NCI-H2081 (cell line): ENCODE data around the gene TMCC1.
"Not testable (repeated sequence)": the region's sequence is repeated elsewhere in the genome, so short reads cannot be mapped to it uniquely, and the experiment has no call there.

Experiments
- DNase-seq, 2 experiments: peaks; one replicate each; lab custom pipeline; 2025; lab: John Stamatoyannopoulos, UW

Gene TMCC1

GRCh38 chr3:129686941-129687340 lies 206.6 kb downstream of the TMCC1 start:
- DNase-seq, result peak; percentile 36 to 82

DNA sequence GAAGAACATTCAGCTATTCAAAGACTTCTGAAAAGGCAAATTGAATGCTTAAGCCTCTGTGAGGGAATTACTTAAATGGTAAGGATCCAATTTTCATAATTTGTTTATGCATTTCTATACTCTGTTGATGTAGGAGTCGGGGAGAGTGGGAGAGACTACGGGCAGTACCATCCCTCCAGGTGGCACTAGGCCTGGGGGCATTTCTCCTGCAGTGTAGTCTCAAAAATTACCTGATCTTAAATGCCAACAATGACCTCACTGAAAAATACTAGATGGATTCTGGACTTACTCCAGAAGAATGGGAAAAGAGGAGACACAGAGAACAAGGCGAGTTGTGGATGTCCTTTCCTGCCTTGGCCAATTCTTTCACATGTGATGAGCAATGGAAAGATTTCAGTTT lies 209.2 kb downstream of the TMCC1 start:
- peak; percentile 19 to 62 for DNase-seq

- DNase-seq, result no peak
These were observed 210.3 kb downstream of the TMCC1 start for GRCh38 chr3:129683201-129683600.

- no peak for DNase-seq
These were observed 216.5 kb downstream of the TMCC1 start for GRCh38 chr3:129676985-129677384.

DNA sequence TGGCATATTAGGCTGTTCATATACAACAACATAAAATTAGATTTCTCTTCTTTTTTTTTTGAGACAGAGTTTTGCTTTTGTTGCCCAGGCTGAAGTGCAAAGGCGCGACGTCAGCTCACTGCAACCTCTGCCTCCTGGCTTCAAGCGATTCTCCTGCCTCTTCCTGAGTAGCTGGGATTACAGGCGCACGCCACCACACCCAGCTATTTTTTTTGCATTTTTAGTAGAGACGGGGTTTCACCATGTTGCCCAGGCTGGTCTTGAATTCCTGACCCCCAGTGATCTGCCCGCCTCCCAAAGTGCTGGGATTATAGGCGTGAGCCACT lies 218.8 kb downstream of the TMCC1 start:
- DNase-seq, result not testable (repeated sequence)

- DNase-seq, result no peak
These were observed 219.4 kb downstream of the TMCC1 start for GRCh38 chr3:129673897-129674797.

DNA sequence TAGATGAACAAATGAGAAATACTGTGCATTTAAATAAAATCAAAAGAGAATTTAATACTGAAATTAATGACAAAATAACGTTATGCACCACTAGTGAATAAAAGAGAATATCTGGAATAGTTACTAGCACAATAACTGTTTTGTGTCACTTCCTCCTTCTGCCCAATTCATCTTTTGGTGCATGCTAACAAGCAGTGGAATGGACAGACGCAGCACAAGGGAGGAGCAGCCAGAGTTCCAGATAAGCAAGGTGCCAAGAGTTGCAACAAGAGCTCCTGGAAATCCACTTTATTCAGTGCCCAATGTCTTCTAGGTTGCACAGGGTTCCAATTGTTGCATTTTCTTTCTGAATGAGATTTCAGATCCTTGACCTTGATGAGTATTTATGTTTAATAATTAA lies 220.5 kb downstream of the TMCC1 start:
- DNase-seq, result no peak

- DNase-seq, result no peak
These were observed 221.1 kb downstream of the TMCC1 start for GRCh38 chr3:129672412-129672811.

DNA sequence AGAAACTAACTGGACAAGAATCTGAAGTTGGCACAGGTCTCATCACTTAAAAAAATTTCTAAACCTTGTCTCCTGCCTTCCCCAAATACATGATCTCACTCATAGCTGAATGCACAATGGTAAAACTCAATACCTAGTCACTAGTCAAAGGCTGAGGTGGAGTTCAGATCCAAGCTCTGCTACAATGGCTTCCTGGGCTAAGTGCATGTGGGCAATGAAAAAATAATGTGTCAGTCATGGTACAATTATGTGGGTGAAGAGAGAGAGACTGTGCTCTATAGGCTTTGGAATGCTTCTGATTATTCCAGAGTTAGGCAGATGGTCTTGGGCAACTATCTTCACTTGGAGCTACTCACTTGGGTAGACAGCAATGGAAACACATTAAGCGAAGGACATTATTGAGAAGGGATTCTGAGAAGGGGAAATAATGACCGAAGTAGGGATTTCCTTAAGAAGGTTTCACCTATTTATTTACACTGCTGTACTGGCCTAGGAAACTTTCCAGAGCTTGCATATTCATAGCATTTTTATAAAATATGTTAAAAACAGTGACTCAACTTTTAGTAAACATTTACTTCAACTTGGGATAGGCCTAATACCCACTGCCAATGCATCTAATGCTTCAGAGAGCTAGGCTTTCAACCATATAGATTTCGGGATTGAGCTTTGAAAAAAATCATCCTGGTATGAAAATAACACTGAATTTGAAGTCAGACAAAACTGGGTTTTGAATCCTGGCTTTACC lies 228.3 kb downstream of the TMCC1 start:
- DNase-seq, result no peak

GRCh38 chr3:129663930-129664646 lies 229.4 kb downstream of the TMCC1 start:
- peak in 1 of 2 experiments; percentile 48 for DNase-seq

- DNase-seq, result no peak
These were observed 230.5 kb downstream of the TMCC1 start for GRCh38 chr3:129663045-129663446.

DNA sequence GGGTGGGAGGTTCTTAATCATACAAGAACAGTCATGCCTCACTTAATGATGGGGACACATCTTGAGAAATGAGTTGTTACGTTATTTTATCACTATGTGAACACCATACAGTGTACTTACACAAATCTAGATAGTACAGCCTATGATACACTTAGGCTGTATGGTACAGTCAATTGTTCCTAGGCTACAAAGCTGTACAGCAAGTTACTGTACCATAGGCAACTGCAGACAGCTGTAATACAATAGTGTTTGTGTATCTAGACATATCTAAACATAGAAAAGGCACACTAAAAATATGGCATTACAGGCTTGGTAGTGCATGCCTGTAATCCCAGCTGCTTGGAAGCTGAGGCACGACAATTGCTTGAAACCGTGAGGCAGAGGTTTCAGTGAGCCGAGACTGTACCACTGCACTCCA lies 231.3 kb downstream of the TMCC1 start:
- DNase-seq, result no peak

DNA sequence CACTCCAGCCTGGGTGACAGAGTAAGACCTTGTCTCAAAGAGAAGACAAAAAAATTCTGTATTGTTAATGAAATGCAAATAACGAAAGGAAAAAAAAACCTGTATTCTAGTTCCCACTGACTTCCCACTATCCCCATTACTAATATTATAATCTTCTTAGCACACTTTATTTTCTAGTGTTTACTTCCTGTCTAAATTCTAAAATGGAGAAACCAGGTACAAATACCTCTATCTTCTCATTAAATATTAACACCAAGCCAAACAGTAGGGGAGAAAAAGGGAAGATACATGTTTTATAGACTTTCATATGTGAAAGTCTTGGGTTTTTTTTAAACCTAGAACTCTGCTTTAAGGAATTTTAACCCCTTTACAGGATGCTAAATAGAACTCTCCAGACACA lies 231.7 kb downstream of the TMCC1 start:
- no peak for DNase-seq

- DNase-seq, result no peak
These were observed 235.2 kb downstream of the TMCC1 start for GRCh38 chr3:129658110-129658843.

- DNase-seq, result no peak
These were observed 236.1 kb downstream of the TMCC1 start for GRCh38 chr3:129657261-129658046.

DNA sequence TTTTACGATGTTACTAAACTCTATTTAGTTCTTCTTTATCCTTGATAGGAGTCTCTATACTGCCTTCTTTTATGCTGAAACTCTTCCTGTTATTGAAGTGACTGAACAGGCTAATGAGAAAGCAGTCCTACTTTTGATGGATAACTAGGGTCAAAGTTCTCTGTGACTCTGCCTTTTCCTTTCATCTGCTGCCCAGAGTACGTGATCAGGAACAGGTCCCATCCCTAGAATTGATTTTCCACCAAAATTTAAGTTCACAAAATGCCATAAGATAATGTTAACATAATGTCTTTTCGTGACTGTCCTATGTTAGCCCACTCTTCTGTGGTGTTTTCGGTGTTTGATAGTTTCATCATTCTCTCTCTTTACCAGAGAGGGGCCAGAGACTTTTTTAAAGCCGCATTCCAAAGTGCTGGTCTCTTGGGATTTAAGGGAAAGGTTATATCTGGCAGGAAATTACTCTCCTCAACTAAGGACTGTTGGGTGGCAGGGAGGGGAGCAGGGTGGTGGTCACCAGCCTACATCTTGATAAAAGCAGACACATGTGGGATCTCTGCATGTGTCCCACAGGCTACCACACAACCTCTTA lies 236.8 kb downstream of the TMCC1 start:
- DNase-seq, result no peak

GRCh38 chr3:129655291-129655700 lies 238.2 kb downstream of the TMCC1 start:
- no peak for DNase-seq

DNA sequence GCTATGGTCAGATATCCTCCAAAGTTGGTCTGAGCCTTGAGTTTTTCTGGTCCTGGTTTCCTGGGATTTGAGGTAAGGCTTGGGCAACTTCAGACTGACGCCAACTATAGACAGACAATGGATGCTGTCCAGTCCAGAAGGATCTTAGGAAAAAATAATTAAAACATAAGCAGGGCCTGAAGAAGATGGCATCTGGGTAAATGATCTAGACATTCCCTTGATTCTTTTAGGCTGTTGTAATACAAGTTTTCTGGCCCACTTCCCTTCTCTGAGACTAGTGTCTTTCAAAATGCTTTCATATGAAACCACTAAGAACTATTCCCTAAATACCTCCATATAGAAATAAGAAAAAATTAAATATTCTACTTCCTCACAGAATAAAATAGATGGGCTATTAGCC lies 239.4 kb downstream of the TMCC1 start:
- no peak for DNase-seq

GRCh38 chr3:129653019-129653418 lies 240.5 kb downstream of the TMCC1 start:
- no peak for DNase-seq

GRCh38 chr3:129651435-129652202 lies 241.9 kb downstream of the TMCC1 start:
- DNase-seq, result no peak
